HG03521 (cell line): Measurements from ENCODE around the gene MPP2.

Experiments
- ATAC-seq: cut with Tn5 transposase; IDR thresholded peaks from one replicate; pipeline ENCODE4 v1.9.1; 2021; ENCODE audit warnings: mild to moderate bottlenecking, moderate library complexity; ENCODE audit not compliant: unreplicated experiment

MPP2 gene

DNA sequence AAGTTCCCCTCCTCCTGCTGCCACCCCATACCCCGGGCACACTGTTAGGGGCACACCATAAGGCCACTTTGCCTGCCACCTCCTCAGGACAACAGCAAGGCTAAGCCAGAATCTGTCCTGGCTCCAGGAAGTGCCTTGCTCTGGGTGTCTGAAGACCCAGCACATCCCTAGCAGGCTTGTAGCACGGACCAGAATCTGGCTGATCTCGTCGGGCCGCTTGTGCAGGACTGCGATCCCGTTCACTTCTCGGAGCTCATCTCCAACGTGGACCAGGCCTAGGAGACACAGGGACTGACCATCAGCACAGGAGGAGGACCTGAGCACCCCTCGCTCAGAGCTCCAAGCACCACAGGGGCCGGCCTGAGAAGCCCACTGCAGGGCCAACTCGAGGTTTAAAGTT is 81.8 kb downstream of the MPP2 start:
- ATAC-seq, result no peak
